ENCODE measurements around the gene TRIM28.

GRCh38 chr19:58563823-58564222, 20.0 kb downstream of the TRIM28 start:
- TF ChIP-seq CTCF (IDR thresholded peaks at IDR 0.05) (no peak), POLR2A (IDR thresholded peaks at IDR 0.05) (no peak)
